ENCODE results near the gene MRPS27.
"Not testable (repeated sequence)": the region's sequence is repeated elsewhere in the genome, so short reads cannot be mapped to it uniquely, and the experiment has no call there.

MRPS27 gene

DNA sequence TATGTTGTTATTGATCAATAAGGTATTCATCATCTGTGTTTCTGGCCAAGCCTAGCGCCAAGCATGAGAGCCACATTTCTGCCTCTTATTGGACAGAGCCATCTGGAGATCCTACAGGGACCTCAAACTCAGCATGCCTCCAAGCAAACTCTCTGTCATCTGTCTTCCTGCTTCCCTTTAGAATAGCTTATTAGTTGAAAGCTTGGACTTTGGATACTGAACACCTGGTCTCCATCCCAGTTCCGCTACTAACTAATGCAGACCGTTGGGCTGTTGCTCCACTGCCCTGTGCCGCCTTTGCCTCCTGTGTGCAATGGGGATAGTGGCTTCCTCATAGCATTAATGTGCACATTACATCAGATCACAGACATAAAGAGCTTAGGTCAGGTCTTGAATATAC is 147.3 kb downstream of the MRPS27 start:
- no peak for DNase-seq

DNA sequence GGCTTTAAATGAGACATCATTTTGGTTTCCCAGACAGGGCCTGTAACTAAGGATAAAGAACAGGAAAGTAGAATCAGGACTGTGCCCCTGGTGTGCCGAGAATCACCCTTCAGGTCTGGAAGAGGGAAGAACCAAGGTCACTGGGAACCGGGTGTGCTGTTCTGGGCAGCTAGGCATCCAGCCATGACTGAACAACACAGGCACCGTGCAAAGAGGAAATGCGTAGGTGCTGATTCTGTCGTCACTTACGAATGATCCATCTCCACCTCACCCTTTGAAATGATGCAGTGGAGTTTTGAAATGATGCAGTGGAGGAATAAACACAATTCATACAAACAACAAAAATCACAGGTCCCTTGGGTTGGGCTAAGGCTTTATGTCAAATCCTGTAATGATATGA is 148.4 kb downstream of the MRPS27 start:
- DNase-seq, result no peak

DNA sequence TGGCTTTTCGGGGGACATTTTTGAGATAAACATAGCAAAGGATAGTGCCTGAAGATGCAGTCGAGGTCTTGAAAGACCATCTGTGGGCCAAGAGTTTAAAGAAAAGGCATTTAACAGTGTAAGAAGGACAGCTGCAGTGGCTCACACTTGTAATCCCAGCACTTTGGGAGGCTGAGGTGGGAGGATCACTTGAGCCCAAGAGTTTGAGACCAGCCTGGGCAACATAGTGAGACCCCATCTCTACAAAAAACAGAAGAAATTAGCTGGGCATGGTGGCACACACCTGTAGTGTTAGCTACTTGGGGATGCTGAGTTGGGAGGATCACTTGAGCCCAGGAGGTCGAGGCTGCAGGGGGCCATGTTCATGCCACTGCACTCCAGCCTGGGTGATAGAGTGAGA is 148.9 kb downstream of the MRPS27 start:
- not testable (repeated sequence) for DNase-seq

DNA sequence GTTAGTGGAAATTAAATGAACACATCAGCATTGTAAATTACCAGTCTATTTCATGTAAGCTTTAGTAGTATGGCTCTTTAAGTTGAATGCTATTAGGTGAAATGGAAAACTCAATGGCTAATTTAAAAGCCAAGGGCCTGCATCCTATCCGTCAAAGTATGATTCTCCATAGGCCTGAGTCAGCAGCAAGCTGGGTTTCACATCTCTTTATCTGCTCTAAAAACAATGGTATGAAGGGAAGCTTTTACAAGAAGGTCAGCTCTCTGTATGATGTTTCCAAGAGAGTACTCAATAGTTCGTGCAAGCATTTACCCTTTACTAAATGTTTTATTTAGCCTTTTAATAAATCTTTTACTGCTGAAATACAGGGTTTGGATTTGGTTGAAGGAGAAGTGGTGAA is 149.9 kb downstream of the MRPS27 start:
- no peak for DNase-seq

All from anterior cingulate cortex (tissue), 58 donors.